ENCODE measurements around the gene SPINK14.

DNA sequence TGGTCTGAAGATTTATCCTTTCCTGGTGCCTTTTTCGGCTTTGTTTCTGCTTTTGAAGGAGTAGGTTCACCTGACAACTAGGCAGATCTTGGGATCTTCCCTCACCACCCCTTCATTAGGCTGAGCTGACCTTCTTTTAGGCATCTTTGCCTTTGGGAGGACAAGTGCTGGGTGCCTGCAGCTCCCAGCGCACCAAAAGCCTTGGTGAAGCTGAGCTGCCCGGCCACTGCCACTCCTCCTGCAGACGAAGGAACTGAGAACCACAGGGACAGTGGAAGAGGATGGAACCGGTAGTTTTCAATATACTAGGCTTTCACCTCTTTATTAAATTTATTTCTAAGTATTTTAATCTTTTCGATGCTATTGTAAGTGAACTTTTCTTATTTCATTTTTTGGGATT lies 53.2 kb downstream of the SPINK14 start:
- TF ChIP-seq, protein P1, sequence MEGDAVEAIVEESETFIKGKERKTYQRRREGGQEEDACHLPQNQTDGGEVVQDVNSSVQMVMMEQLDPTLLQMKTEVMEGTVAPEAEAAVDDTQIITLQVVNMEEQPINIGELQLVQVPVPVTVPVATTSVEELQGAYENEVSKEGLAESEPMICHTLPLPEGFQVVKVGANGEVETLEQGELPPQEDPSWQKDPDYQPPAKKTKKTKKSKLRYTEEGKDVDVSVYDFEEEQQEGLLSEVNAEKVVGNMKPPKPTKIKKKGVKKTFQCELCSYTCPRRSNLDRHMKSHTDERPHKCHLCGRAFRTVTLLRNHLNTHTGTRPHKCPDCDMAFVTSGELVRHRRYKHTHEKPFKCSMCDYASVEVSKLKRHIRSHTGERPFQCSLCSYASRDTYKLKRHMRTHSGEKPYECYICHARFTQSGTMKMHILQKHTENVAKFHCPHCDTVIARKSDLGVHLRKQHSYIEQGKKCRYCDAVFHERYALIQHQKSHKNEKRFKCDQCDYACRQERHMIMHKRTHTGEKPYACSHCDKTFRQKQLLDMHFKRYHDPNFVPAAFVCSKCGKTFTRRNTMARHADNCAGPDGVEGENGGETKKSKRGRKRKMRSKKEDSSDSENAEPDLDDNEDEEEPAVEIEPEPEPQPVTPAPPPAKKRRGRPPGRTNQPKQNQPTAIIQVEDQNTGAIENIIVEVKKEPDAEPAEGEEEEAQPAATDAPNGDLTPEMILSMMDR (conservative IDR thresholded peaks at IDR 0.05; ENCODE audit: low read depth, low read length) = no peak
- TF ChIP-seq EZH2 (IDR thresholded peaks at IDR 0.05; ENCODE audit: low read length, unreplicated experiment) (no peak), EZH2phosphoT487 (IDR thresholded peaks at IDR 0.05; ENCODE audit: borderline replicate concordance, low read length) (no peak)

Data from PC-3 (cell line).